ENCODE results near the gene MLKL. TPM values are rescaled to one million over a fixed set of nuclear protein-coding genes. Genes with fewer than 3 reads are reported as not detected.
A peak's percentile ranks its signal among the peaks of the same experiment; 100 is the strongest.

Gene MLKL
- total RNA-seq, 6 experiments from 2014 or later: 2.6 to 13.1 (median 6.1) TPM

DNA sequence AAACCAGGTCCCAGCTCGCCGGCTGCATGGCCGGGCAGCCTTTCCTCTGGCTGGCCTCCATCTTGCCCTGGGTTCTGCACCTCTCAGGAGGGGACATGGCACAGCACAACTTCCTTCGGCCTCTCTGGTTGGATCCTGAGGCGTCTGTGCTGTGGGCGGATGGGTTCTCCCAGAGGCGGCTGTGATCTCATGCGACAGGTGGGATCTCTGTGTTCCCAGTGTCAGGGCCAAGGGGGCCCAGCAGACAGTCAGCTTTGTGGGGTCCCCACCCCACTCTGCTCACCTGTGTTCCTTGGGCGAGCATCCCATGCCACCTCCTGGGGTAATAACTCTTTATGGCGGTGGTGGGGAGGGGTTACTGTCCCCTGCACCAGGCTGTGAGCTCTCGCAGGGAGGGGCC is 38.2 kb upstream of the MLKL start:
- WGBS (ENCODE audit: insufficient coverage, low coverage, low lambda C conversion rate, missing lambda C conversion rate): 96% methylated on average over 4 of the region's 11 CpGs
- no peak overlapping the region for H3K4me3 ChIP-seq
- no peak for ATAC-seq
- H3K27ac ChIP-seq: no peak overlapping the region
- TF ChIP-seq POLR2A (IDR thresholded peaks at IDR 0.05) (no peak), CTCF (IDR thresholded peaks at IDR 0.05) (no peak)
- no peaks in the 10 kb centered on the region for H3K4me1 ChIP-seq
- no peaks in the 10 kb centered on the region for H3K27me3 ChIP-seq
- intact Hi-C loops (cut with DNase I): no loop called here
- H3K36me3 ChIP-seq: no peaks in the 10 kb centered on the region
- H3K9me3 ChIP-seq: no peaks in the 10 kb centered on the region
- peak in 1 of 3 donors; percentile 41 for DNase-seq

DNA sequence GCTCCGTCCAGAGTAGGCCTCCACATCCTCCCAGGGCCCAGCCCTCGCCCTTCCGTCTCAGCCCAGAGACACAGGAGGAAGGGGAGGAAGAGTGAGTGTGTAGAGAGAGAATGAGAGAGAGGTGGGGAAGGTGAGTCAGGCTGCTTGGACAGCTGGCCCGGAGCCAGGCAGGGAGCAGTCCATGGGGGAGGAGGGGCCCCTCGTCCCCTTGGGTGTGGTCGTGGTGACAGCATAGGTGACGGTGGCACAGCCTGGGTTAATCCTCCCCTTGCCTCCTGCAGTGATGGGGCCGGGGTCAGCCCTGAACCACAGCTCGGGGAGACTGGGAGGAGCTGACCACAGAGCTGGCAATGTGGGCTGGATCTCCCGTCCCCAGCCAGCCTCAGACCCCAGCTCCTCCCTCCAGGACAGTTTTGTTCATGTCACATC is 37.5 kb upstream of the MLKL start:
- peak in 1 of 4 donors; percentile 22 for ATAC-seq

DNA sequence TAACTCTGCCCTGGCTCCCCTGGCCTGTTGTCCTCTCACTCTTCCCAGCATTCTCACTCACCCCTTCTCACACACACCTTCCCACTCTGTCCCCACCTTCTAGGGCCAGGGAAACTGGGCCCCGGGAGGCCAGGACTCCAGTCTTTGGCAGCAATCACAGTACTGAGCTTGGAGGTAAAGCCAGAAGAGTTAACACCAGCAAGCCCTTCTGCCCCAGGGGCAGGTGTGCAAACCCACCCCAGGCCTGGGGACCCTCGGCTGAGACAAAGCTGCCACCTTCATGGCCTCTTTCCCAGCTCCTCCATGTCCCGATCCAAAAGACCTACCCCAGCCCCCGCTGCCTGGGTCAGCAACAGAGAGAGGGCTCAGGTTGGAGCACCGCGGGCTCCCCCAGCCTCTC is 36.9 kb upstream of the MLKL start:
- peak in 1 of 3 donors; percentile 23 for DNase-seq
- intact Hi-C loops (cut with DNase I): no loop called here

More for the DNA sequence above, 37.5 kb upstream of the MLKL start:
- intact Hi-C loops (cut with DNase I): no loop called here
- H3K9me3 ChIP-seq: no peaks in the 10 kb centered on the region
- no peaks in the 10 kb centered on the region for H3K4me1 ChIP-seq
- DNase-seq: peak in 1 of 3 donors; percentile 47
- H3K27me3 ChIP-seq: no peaks in the 10 kb centered on the region
- no peak overlapping the region for H3K27ac ChIP-seq
- WGBS (ENCODE audit: insufficient coverage, low coverage, low lambda C conversion rate, missing lambda C conversion rate): 13% methylated on average over 3 of the region's 10 CpGs
- no peaks in the 10 kb centered on the region for H3K36me3 ChIP-seq
- no peak overlapping the region for H3K4me3 ChIP-seq
- no peak for TF ChIP-seq POLR2A (IDR thresholded peaks at IDR 0.05)
- no peak for TF ChIP-seq CTCF (IDR thresholded peaks at IDR 0.05)

GRCh38 chr16:74736531-74737157 is 36.0 kb upstream of the MLKL start:
- intact Hi-C loops (cut with DNase I): no loop called here
- no peak for TF ChIP-seq CTCF (IDR thresholded peaks at IDR 0.05)
- no peak for TF ChIP-seq POLR2A (IDR thresholded peaks at IDR 0.05)
- H3K9me3 ChIP-seq: no peaks in the 10 kb centered on the region
- no peak overlapping the region for H3K4me3 ChIP-seq
- no peaks in the 10 kb centered on the region for H3K27me3 ChIP-seq
- WGBS (ENCODE audit: insufficient coverage, low coverage, low lambda C conversion rate, missing lambda C conversion rate): 78% methylated on average over 6 of the region's 9 CpGs
- DNase-seq (peak in 1 of 3 donors; percentile 33), ATAC-seq (no peak)
- H3K36me3 ChIP-seq: no peaks in the 10 kb centered on the region
- no peak overlapping the region for H3K27ac ChIP-seq
- H3K4me1 ChIP-seq: no peaks in the 10 kb centered on the region

More for the DNA sequence above, 36.9 kb upstream of the MLKL start:
- Histone ChIP-seq H3K36me3 (no peaks in the 10 kb centered on the region), H3K4me3 (no peak overlapping the region), H3K4me1 (no peaks in the 10 kb centered on the region), H3K9me3 (no peaks in the 10 kb centered on the region), H3K27ac (no peak overlapping the region), H3K27me3 (no peaks in the 10 kb centered on the region)
- TF ChIP-seq POLR2A (IDR thresholded peaks at IDR 0.05): no peak
- TF ChIP-seq CTCF (IDR thresholded peaks at IDR 0.05): no peak
- no peak for ATAC-seq
- WGBS (ENCODE audit: insufficient coverage, low coverage, low lambda C conversion rate, missing lambda C conversion rate): 68% methylated on average over 6 of the region's 6 CpGs
